ENCODE results near the gene NCMAP. TPM values are rescaled to one million over a fixed set of nuclear protein-coding genes. Genes with fewer than 3 reads are reported as not detected.
"Not testable (repeated sequence)": the region's sequence is repeated elsewhere in the genome, so short reads cannot be mapped to it uniquely, and the experiment has no call there.

Gene NCMAP
- 3.4 and 8.3 TPM in 2 replicates for total RNA-seq

GRCh38 chr1:24555591-24556413, at the start of gene NCMAP:
Gene NCMAP (plus strand): TSS chr1:24556087. CDS start chr1:24595431, 39,344 bp downstream.
- DNase-seq (ENCODE audit: low read depth) = no peak

GRCh38 chr1:24506691-24507381, 49.1 kb upstream of the NCMAP start:
- no peak for DNase-seq (ENCODE audit: low read depth)

- no peak for DNase-seq (ENCODE audit: low read depth)
These were observed 48.5 kb upstream of the NCMAP start for GRCh38 chr1:24507405-24507804.

- DNase-seq (ENCODE audit: low read depth) = no peak
These were observed 47.0 kb upstream of the NCMAP start for GRCh38 chr1:24508911-24509310.

- DNase-seq (ENCODE audit: low read depth) = no peak
These were observed 42.2 kb upstream of the NCMAP start for GRCh38 chr1:24513706-24514105.

- no peak for DNase-seq (ENCODE audit: low read depth)
These were observed 40.9 kb upstream of the NCMAP start for GRCh38 chr1:24514946-24515345.

GRCh38 chr1:24515671-24516209, 40.1 kb upstream of the NCMAP start:
- DNase-seq (ENCODE audit: low read depth) = peak; percentile 85

GRCh38 chr1:24516506-24516905, 39.4 kb upstream of the NCMAP start:
- DNase-seq (ENCODE audit: low read depth) = no peak

- no peak for DNase-seq (ENCODE audit: low read depth)
These were observed 38.0 kb upstream of the NCMAP start for GRCh38 chr1:24517898-24518297.

GRCh38 chr1:24520282-24520681, 35.6 kb upstream of the NCMAP start:
- DNase-seq (ENCODE audit: low read depth) = not testable (repeated sequence)

- no peak for DNase-seq (ENCODE audit: low read depth)
These were observed 30.3 kb upstream of the NCMAP start for GRCh38 chr1:24525606-24526005.

GRCh38 chr1:24526045-24526444, 29.8 kb upstream of the NCMAP start:
- no peak for DNase-seq (ENCODE audit: low read depth)

GRCh38 chr1:24526940-24527542, 28.8 kb upstream of the NCMAP start:
- no peak for DNase-seq (ENCODE audit: low read depth)

GRCh38 chr1:24528744-24529143, 27.1 kb upstream of the NCMAP start:
- DNase-seq (ENCODE audit: low read depth) = no peak

GRCh38 chr1:24529292-24529691, 26.6 kb upstream of the NCMAP start:
- not testable (repeated sequence) for DNase-seq (ENCODE audit: low read depth)

- DNase-seq (ENCODE audit: low read depth) = no peak
These were observed 20.9 kb upstream of the NCMAP start for GRCh38 chr1:24535021-24535424.

GRCh38 chr1:24535778-24536177, 20.1 kb upstream of the NCMAP start:
- no peak for DNase-seq (ENCODE audit: low read depth)

GRCh38 chr1:24536391-24536840, 19.5 kb upstream of the NCMAP start:
- DNase-seq (ENCODE audit: low read depth) = peak; percentile 87

GRCh38 chr1:24540051-24540905, 15.6 kb upstream of the NCMAP start:
- DNase-seq (ENCODE audit: low read depth) = peak; percentile 57

- peak; percentile 96 for DNase-seq (ENCODE audit: low read depth)
These were observed 14.8 kb upstream of the NCMAP start for GRCh38 chr1:24540906-24541710.

Data from renal cortical epithelial cell (primary cell).